Activated CD8-positive, alpha-beta memory T cell treated with anti-CD3 and anti-CD28 coated beads, Interleukin-2, amount 50 U/mL, for 1 hour (primary cell): ENCODE data around the gene CBFB.
"Not testable (repeated sequence)": the region's sequence is repeated elsewhere in the genome, so short reads cannot be mapped to it uniquely, and the experiment has no call there.

ENCODE experiments used
- DNase-seq: peaks from one replicate; pipeline ENCODE4 v3.0.0-alpha.2; 2020; ENCODE audit errors: extremely low read depth

The CBFB gene

GRCh38 chr16:67041520-67041919 is 12.6 kb downstream of the CBFB start:
- DNase-seq = not testable (repeated sequence)

GRCh38 chr16:67043420-67043819 is 14.5 kb downstream of the CBFB start:
- no peak for DNase-seq

GRCh38 chr16:67050796-67051195 is 21.8 kb downstream of the CBFB start:
- DNase-seq = no peak

- no peak for DNase-seq
Measured at GRCh38 chr16:67052399-67052798, 23.4 kb downstream of the CBFB start.

- no peak for DNase-seq
Measured at GRCh38 chr16:67053767-67054334, 24.9 kb downstream of the CBFB start.

- no peak for DNase-seq
Measured at GRCh38 chr16:67054901-67055300, 26.0 kb downstream of the CBFB start.

GRCh38 chr16:67055712-67056487 is 27.0 kb downstream of the CBFB start:
- DNase-seq = no peak

GRCh38 chr16:67063008-67063407 is 34.1 kb downstream of the CBFB start:
- DNase-seq = no peak

GRCh38 chr16:67068212-67068753 is 39.3 kb downstream of the CBFB start:
- no peak for DNase-seq

- no peak for DNase-seq
Measured at GRCh38 chr16:67071476-67072048, 42.6 kb downstream of the CBFB start.

- DNase-seq = no peak
Measured at GRCh38 chr16:67075331-67075730, 46.4 kb downstream of the CBFB start.

GRCh38 chr16:67077871-67078270 is 48.9 kb downstream of the CBFB start:
- no peak for DNase-seq

GRCh38 chr16:67082100-67082499 is 53.2 kb downstream of the CBFB start:
- DNase-seq = no peak

- DNase-seq = no peak
Measured at GRCh38 chr16:67082891-67083290, 53.9 kb downstream of the CBFB start.

- no peak for DNase-seq
Measured at GRCh38 chr16:67084345-67085028, 55.5 kb downstream of the CBFB start.

- DNase-seq = no peak
Measured at GRCh38 chr16:67086822-67087221, 57.9 kb downstream of the CBFB start.

GRCh38 chr16:67087291-67087690 is 58.3 kb downstream of the CBFB start:
- DNase-seq = no peak

- no peak for DNase-seq
Measured at GRCh38 chr16:67087803-67088202, 58.9 kb downstream of the CBFB start.

GRCh38 chr16:67088551-67088950 is 59.6 kb downstream of the CBFB start:
- DNase-seq = no peak

- DNase-seq = no peak
Measured at GRCh38 chr16:67089101-67089500, 60.2 kb downstream of the CBFB start.

GRCh38 chr16:67091906-67092566 is 63.1 kb downstream of the CBFB start:
- no peak for DNase-seq
